HG02970 (cell line): ENCODE data around the gene ZFPL1.
A peak's percentile ranks its signal among the peaks of the same experiment; 100 is the strongest.

Experiments used
- ATAC-seq: cut with Tn5 transposase; IDR thresholded peaks from one replicate; pipeline ENCODE4 v1.9.1; 2021; ENCODE audit warnings: mild to moderate bottlenecking, moderate library complexity, moderate number of reproducible peaks; ENCODE audit not compliant: unreplicated experiment, low FRiP score

Gene ZFPL1

DNA sequence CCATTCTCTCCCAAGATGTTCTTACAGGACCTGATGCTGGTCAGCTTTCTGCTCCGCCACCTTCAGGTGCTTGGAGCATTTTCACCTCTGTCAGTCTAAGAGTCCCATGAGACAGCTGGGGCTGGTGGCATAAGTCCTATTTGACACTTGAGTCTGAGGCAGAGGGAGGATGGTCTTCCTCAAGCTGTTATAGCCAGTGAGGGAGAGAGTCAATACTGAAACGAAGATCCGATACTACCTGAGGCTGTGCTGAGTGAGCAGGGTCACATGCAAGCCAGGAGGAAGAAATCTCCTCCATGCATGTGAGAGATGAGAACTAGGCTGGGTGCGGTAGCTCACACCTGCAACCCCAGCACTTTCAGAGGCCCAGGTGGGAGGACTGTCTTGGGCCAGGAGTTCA is 5.6 kb downstream of the ZFPL1 start:
- ATAC-seq, result no peak

DNA sequence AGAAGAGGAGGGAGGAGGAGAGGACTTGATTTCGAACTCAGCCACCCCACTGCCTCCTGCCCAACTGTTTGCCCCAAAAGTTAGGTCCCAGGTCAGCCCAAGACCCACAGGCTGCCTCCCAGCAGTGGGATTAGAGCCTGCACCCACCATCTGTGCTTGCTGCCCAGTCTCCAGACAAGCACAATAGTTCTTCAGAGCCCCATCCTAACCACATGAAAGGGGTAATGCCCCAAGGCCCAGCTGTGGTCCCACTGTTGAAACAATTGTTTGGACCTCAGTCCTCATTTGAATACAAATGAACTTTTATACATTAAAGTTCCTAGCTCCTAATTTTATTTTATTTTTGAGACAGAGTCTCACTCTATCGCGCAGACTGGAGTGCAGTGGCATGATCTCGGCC is 6.6 kb downstream of the ZFPL1 start:
- ATAC-seq, result no peak

DNA sequence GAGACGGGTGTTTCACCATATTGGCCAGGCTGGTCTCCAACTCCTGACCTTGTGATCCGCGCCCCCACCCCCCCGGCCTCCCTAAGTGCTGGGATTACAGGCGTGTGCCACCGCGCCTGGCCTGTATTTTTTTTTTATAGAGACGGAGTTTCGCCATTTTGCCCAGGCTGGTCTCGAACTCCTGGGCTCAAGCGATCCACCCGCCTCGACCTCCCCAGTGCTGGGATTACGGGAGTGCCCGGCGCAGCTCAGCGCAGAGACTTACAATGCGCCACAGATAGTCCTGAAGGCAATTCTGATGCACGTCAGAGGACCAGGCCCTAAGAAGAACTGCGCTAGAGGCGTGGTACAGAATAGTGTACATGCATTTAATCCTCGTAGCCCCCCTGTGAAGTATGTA is 11.4 kb downstream of the ZFPL1 start:
- ATAC-seq, result no peak

DNA sequence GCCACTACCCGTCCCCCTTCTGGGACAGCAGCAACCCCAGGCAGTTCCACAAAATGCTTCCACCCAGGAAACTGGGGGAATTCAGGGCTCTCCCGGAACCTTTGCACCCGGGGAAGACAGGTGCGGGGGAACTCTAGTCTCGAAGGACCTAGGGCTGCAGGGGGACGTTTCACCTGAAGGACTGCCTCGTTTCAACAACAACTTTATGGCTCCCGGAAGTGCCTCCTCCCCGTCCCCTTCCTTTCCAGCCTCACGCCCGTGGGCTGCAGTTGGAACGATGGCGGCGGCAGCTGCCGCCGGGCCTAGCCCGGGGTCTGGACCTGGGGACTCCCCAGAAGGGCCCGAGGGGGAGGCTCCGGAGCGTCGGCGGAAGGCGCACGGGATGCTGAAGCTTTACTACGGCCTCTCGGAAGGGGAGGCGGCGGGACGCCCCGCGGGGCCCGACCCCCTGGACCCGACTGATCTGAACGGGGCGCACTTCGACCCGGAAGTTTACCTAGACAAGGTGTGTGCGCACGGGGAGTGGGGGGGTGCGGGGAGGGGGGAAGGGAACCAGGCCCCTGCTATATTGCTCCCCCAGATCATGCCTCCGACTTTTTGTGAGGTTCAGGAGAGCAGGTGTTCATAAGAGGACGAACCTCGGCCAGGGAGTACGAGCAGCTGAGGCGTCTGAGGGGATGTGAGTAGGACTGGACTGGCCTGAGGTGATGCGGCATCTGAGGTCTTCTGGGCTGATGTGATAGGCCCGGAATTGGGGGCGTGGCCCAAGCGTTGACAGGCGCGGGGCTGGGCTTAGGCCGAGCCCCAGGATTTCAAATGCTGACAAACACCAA is 12.2 kb downstream of the ZFPL1 start, which contains the start of gene VPS51:
VPS51 (plus strand) TSS at position 241 of the 833 bp plus-strand sequence; CDS start at position 278, 37 bp downstream.
- ATAC-seq, result peak; percentile 61

DNA sequence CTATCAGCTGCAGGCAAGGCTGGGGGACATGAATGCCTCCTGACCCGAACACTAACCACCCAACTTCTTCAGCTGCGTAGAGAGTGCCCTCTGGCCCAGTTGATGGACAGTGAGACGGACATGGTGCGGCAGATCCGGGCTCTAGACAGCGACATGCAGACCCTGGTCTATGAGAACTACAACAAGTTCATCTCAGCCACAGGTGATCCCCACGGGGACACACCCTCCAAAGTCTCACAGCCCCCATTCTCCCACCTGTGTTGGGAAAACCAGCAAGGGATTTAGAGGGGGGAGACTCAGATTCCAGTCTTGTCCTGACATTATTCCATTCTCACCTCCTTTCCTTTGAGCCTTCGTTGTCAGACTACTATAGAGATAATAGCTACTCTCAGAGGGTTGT is 12.9 kb downstream of the ZFPL1 start:
- no peak for ATAC-seq

DNA sequence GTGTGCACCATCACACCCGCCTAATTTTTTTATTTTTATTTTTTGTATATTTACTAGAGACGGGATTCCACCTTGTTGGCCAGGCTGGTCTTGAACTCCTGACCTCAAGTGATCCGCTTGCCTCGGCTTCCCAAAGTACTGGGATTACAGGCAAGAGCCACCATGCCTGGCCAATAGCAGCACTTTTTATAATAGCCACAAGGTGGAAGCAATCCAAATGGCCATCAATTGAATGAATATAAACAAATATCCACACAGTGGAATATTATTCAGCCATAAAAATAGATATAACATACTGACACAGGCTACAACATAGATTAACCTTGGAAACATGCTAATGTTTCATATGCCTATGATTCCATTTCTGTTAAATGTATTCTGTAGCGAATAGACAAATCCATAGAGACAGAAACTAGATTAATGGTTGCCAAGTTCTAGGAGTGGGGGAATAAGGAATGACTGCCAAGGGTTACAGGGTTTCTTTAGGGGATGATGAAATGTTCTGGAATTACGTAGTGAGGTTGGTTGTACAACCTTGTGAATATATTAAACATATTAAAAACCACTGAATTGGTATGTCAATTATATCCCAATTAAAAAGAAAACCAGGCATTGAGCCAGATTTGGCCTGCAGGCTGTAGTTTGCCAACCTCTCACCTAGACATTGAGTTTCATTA is 16.8 kb downstream of the ZFPL1 start:
- no peak for ATAC-seq

DNA sequence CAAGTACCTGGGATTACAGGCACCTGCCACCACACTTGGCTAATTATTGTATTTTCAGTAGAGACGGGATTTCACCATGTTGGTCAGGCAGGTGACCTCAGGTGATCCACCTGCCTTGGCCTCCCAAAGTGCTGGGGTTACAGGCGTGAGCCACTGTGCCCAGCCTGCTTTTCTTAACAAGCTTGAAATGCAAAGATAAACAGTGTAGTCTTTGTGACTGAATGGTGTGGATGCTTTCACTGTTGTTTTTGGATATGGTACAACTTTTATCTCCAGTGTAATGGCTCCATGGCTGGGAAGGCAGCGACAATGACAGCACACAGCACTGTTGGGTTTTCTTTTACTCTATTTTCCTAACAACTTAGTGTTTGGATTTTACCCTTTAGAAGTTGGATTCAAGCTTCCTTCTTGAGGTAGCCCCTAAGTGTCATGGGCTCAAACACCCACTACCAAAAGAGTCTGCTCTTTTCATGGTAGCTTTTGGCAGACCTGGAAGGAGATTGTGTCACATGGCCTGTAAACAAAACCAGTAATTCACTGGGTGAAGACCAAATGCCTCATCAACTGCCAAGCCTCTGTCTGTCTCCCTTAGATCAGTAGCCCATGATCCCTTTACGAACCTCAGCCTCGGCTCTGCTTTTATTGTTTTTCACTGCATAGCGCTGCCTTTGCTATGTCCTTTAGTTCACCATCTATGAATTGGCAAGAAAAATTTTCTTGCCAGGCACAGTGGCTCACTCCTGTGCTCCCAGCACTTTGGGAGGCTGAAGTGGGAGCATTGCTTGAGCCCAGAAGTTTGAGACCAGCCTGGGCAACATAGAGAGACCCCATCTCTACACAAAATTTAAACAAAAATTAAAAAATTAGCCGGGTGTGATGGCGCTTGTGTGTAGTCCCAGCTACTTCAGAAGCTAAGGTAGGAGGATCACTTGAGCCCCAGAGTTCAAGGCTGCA is 18.4 kb downstream of the ZFPL1 start:
- ATAC-seq, result no peak

DNA sequence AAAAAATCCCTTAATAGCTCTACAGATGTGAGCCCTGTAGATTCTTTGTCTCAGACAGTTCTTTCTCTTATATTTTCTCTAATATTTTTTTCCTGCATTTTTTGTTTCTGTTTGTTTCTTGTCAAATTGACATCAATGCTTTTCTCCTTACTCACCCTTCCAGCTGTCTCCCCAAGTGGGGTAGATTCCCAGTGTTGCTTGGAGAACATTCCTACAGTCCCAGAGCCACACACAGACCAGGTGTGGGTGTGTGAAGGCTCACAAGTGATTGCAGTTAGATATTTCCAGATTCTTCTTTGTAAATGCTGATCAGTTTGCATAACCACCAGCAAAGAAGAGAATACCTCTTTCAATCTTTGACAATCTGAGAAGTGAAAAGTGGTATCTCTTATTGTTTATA is 19.5 kb downstream of the ZFPL1 start:
- no peak for ATAC-seq

DNA sequence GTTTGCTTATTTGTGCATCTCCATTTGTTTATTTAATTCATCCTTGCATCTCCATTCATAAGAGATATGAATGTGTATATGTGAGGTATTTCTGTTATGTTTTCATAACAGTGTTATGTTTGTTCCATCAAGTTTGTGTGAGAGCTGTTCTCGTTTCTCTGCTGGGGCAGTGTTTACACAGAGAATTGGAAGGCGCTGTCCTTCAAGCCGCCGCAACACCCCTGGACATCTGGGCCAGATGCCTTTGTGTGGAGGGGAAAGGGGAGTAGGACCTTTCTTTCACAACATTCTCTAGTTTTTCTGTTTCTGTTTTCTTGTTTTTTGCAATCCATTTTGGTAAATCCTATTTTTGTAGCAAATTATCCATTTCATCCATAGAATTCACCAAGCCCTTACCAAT is 20.6 kb downstream of the ZFPL1 start:
- ATAC-seq, result no peak

DNA sequence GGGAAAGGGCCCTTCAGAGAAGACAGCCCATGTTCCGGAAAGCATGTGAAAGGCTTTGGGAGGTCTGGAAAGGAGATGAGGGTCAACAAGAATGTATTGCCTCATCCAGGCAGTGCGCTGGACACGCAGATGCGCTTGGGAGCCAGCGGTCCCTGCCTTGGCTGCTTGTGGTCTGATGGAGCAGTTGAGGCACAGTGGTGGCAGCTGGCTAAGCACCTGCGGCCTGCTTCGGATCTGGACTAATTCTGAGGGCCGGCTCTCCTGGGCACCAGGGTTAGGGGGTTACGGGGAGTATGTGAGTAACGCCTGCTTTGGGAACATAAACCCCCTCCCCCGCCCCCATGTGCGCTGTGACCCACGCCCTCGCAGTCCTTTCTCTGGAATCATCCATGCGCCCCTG is 23.1 kb downstream of the ZFPL1 start:
- ATAC-seq, result no peak

DNA sequence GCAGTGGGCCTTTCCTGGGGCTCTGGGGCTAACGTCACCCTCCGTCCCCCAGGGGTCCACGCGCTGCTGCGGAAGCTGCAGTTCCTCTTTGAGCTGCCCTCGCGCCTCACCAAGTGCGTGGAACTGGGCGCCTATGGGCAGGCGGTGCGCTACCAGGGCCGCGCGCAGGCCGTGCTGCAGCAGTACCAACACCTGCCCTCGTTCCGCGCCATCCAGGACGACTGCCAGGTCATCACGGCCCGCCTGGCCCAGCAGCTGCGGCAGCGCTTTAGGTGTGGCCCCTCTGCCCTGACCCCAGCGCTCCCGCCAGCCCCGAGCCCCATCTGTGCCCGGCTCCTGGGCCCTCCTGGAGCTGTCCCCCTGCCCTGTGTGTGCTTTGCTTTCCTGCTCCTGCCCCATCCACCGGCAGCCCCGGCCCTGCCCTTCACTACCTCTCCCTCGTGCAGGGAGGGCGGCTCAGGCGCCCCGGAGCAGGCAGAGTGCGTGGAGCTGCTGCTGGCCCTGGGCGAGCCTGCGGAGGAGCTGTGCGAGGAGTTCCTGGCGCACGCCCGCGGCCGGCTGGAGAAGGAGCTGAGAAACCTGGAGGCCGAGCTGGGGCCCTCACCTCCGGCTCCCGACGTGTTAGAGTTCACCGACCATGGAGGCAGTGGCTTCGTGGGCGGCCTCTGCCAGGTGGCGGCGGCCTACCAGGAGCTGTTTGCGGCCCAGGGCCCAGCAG is 23.9 kb downstream of the ZFPL1 start:
- no peak for ATAC-seq

DNA sequence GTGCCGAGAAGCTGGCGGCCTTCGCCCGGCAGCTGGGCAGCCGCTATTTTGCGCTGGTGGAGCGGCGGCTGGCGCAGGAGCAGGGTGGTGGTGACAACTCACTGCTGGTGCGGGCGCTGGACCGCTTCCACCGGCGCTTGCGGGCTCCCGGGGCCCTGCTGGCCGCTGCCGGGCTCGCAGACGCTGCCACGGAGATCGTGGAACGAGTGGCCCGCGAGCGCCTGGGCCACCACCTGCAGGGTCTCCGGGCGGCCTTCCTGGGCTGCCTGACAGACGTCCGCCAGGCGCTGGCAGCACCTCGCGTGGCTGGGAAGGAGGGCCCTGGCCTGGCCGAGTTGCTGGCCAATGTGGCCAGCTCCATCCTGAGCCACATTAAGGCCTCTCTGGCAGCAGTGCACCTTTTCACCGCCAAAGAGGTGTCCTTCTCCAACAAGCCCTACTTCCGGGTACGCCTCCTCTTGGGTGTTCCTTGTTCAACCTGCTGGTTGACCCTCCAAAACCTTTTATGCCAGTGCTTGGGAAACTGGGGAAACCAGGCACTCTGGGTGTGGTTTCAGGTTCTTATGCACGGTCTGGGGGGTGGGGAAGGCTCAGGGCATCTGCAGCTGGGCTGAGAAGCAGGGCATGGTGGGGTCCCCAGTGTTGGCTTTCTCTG is 24.6 kb downstream of the ZFPL1 start:
- no peak for ATAC-seq

DNA sequence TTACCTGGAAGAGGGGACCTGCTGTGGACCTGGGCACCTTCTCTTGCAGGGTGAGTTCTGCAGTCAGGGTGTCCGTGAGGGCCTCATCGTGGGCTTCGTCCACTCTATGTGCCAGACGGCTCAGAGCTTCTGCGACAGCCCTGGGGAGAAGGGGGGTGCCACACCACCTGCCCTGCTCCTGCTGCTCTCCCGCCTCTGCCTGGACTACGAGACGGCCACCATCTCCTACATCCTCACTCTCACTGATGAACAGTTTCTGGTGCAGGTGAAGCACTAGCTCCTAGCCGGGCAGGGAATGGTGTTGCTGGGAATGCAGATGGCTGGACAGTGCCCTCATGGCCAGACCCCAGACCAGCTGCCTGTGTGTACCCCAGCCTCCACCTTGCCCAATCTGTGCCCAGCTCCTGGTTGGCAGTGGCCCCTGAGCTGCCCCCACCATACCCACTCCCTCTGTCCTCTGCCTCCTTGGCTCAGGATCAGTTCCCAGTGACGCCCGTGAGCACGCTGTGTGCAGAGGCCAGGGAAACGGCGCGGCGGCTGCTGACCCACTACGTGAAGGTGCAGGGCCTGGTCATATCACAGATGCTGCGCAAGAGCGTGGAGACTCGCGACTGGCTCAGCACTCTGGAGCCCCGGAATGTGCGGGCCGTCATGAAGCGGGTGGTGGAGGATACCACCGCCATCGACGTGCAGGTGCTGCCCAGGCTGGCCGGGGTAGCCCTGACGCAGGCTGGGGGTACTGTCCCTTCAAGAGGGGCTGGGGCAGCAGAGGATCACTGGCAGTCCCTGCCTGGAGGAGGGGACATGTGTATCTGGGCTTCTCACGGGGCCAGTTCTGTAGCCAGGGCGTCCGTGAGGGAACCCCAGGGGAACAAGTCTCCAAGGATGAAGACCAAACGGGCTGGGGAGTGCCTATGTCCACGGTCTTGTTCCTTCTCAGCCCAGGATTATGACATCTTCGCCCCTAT is 25.5 kb downstream of the ZFPL1 start:
- ATAC-seq, result no peak

DNA sequence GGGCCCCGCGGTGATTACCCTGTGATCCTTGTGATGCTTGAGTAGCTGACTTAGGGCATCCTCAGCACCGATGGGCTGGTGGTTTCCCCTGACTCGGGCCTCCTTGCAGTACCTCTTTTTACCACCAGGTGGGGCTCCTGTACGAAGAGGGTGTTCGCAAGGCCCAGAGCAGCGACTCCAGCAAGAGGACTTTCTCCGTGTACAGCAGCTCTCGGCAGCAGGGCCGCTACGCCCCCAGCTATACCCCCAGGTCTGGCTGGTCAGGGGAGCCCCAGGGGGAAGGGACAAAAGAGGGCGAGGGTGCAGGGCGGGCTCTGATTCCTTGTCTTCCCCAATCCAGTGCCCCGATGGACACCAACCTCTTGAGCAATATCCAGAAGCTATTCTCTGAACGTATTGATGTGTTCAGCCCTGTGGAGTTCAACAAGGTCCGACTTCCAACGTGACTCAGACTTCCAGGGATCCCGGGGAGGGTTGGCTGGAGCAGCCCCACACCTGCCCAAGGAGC is 26.4 kb downstream of the ZFPL1 start:
- no peak for ATAC-seq

DNA sequence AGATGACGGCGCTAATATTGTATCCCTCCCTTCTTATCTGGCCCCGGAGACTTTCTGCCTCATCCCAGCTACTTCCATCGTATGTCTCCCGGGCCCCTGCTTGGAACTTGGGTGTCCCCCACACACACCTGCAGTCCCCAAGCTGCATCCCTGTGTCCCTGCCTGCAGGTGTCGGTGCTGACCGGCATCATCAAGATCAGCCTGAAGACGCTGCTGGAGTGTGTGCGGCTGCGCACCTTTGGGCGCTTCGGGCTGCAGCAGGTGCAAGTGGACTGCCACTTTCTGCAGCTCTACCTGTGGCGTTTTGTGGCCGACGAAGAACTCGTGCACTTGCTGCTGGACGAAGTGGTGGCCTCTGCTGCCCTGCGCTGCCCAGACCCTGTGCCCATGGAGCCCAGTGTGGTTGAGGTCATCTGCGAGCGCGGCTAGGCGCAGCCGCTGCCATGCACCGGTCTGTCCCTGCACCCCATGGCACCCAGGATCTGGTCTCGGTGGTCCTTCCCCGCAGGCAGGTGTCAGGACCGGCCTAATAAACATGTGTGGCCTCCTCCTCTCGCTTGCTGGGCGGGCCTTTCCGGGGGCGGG is 27.2 kb downstream of the ZFPL1 start:
- ATAC-seq, result no peak

DNA sequence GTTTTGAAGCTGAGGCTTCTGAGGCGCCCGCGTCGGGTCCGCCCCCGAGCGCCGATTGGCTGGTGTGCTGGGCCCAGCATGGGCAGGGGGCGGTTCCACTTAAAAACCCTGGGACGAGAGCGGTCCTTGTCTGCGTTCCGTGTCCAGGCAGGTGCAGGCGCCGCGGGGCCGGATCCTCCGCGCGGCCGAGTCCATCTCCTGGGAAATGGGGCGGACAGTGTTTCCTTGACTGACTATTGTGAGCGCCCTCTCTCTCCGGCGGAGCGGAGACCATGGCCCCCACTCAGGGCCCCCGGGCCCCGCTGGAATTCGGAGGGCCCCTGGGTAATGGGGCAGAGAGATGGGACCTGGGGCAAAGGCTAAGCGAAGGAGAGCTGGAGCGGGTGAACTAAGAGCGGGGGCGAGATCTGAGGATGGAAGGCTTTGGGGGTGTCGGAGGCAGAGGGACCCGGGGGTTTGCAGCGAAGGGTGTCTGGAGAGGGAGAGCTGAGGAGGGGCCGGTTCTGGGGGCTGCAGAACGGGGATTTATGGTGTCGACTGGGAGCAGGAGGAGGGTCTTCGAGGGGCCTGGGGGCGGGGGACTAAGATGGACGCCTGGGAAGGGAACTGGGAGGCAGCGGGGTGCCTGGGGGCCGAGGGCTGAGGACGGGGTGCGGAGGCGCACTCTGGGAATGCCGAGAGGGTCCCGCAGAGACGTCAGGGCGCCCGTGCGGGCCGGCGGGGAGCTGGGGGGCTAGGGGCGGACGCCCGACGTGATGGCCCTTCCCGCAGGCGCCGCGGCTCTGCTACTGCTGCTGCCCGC is 27.9 kb downstream of the ZFPL1 start, which contains the start of gene TM7SF2:
TM7SF2 (plus strand) TSS at position 129 of the 802 bp plus-strand sequence; CDS start at position 273, 144 bp downstream.
- ATAC-seq, result peak; percentile 63
